Endothelial cell (in vitro differentiated cells): ENCODE results near the gene ARHGAP45. TPM values are rescaled to one million over a fixed set of nuclear protein-coding genes. Genes with fewer than 3 reads are reported as not detected.

Source experiments
- DNase-seq: peaks from one replicate; pipeline ENCODE4 v3.0.0; 2021; ENCODE audit warnings: low spot score
- H3K27ac Mint-ChIP-seq: one replicate; pipeline ENCODE4 v1.8.0; 2021; ENCODE audit warnings: mixed read lengths, inconsistent platforms; ENCODE audit not compliant: unreplicated experiment
- H3K27me3 Mint-ChIP-seq: one replicate; pipeline ENCODE4 v1.8.0; 2021; ENCODE audit warnings: mild to moderate bottlenecking, moderate library complexity, mixed read lengths, inconsistent platforms; ENCODE audit not compliant: unreplicated experiment
- H3K36me3 Mint-ChIP-seq: one replicate; pipeline ENCODE4 v1.8.0; 2021; ENCODE audit warnings: mild to moderate bottlenecking, low read depth, mixed read lengths, inconsistent platforms; ENCODE audit not compliant: unreplicated experiment
- H3K4me1 Mint-ChIP-seq: one replicate; pipeline ENCODE4 v1.8.0; 2021; ENCODE audit warnings: mild to moderate bottlenecking, mixed read lengths, inconsistent platforms; ENCODE audit not compliant: unreplicated experiment
- H3K4me3 Mint-ChIP-seq: one replicate; pipeline ENCODE4 v1.8.0; 2021; ENCODE audit warnings: mild to moderate bottlenecking, mixed read lengths, inconsistent platforms; ENCODE audit not compliant: unreplicated experiment
- H3K9me3 Mint-ChIP-seq: one replicate; pipeline ENCODE4 v1.8.0; 2021; ENCODE audit warnings: mixed read lengths, inconsistent platforms; ENCODE audit not compliant: unreplicated experiment
- CTCF ChIP-seq: fragments of 200-600 bp; sonication (generic); IDR thresholded peaks from one replicate; pipeline ENCODE4 v1.5.0; 2021; ENCODE audit warnings: antibody characterized with exemption; ENCODE audit not compliant: unreplicated experiment
- total RNA-seq: library from RNA; stranded (reverse); fragmentation: NEBNext Ultra II Directional; extraction: Animal tissue kit (Norgen Biotek cat#: 25700); gene quantifications from one replicate; pipeline ENCODE4 v1.2.1, GENCODE V29; 2021; ENCODE audit not compliant: unreplicated experiment

The ARHGAP45 gene
- total RNA-seq, 1 donor from 2014 or later: 2.4 TPM

GRCh38 chr19:1069009-1069779 is 2.2 kb downstream of the ARHGAP45 start:
- Mint-ChIP-seq H3K36me3 (no peaks in the 10 kb centered on the region), H3K4me3 (peak overlapping the region; percentile 27), H3K4me1 (peaks cover 10% of the 10 kb centered on the region), H3K27ac (no peak overlapping the region), H3K9me3 (no peaks in the 10 kb centered on the region), H3K27me3 (peaks cover 22% of the 10 kb centered on the region)
- no peak for TF ChIP-seq CTCF
- no peak for DNase-seq

GRCh38 chr19:1070576-1070930 is 3.6 kb downstream of the ARHGAP45 start:
- Mint-ChIP-seq H3K4me1 (peaks cover 10% of the 10 kb centered on the region), H3K36me3 (peaks cover under 1% of the 10 kb centered on the region), H3K4me3 (no peak overlapping the region), H3K27ac (no peak overlapping the region), H3K27me3 (peaks cover 21% of the 10 kb centered on the region), H3K9me3 (no peaks in the 10 kb centered on the region)
- DNase-seq: no peak
- no peak for TF ChIP-seq CTCF

GRCh38 chr19:1070931-1071791 is 4.2 kb downstream of the ARHGAP45 start:
- Mint-ChIP-seq H3K4me1 (peaks cover 10% of the 10 kb centered on the region), H3K27me3 (peaks cover 23% of the 10 kb centered on the region), H3K4me3 (peak overlapping the region; percentile 81), H3K9me3 (no peaks in the 10 kb centered on the region), H3K36me3 (peaks cover 5% of the 10 kb centered on the region), H3K27ac (no peak overlapping the region)
- DNase-seq: no peak
- no peak for TF ChIP-seq CTCF

- Mint-ChIP-seq H3K4me3 (no peak overlapping the region), H3K27ac (no peak overlapping the region), H3K9me3 (no peaks in the 10 kb centered on the region), H3K36me3 (peaks cover 5% of the 10 kb centered on the region), H3K27me3 (peaks cover 23% of the 10 kb centered on the region), H3K4me1 (peaks cover 10% of the 10 kb centered on the region)
- TF ChIP-seq CTCF: no peak
- no peak for DNase-seq
These were observed 5.5 kb downstream of the ARHGAP45 start for GRCh38 chr19:1072371-1073015.
